ENCODE results near the gene TBXA2R.

The TBXA2R gene

DNA sequence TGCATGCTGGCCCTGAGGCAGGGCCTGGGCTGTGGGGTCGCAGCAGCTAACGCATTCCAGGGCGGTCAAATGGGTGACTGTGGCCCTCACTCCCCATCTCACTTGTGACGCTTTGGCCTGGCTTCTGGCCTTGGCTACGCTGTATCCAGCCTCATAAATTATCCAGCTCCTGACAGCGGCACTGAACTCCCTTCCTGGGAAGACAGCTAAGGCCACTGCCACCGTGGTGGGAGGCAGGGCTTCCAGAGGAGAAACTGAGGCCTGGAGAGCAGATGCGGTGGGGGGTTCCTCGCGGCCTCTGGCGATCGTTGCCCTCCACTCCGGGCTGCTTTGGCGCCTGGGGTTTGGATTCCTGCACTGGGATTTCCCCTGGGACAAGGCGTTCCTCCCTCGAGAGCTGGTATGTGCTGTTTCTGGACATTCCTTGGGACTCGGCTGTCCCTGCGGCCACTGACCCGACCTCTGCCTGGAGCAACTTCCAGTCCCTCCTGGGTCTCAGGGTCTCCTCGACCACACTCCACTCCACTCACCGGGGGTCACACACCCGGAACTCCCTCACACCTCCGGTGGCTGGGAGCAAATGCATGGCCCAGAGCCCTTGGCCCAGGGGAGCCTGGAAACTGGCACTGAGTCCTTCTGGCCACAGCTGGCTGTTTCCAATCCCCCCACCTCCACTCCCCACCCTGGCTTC lies 3.4 kb downstream of the TBXA2R start:
- no peak for TF ChIP-seq CEBPB (IDR thresholded peaks at IDR 0.05)
- no peak for TF ChIP-seq ZBTB7A (IDR thresholded peaks at IDR 0.05; ENCODE audit: low read depth)
- no peak for TF ChIP-seq TAF1 (IDR thresholded peaks at IDR 0.05; ENCODE audit: low read depth)
- no peak for TF ChIP-seq TEAD4 (IDR thresholded peaks at IDR 0.05)
- TF ChIP-seq, protein P1, sequence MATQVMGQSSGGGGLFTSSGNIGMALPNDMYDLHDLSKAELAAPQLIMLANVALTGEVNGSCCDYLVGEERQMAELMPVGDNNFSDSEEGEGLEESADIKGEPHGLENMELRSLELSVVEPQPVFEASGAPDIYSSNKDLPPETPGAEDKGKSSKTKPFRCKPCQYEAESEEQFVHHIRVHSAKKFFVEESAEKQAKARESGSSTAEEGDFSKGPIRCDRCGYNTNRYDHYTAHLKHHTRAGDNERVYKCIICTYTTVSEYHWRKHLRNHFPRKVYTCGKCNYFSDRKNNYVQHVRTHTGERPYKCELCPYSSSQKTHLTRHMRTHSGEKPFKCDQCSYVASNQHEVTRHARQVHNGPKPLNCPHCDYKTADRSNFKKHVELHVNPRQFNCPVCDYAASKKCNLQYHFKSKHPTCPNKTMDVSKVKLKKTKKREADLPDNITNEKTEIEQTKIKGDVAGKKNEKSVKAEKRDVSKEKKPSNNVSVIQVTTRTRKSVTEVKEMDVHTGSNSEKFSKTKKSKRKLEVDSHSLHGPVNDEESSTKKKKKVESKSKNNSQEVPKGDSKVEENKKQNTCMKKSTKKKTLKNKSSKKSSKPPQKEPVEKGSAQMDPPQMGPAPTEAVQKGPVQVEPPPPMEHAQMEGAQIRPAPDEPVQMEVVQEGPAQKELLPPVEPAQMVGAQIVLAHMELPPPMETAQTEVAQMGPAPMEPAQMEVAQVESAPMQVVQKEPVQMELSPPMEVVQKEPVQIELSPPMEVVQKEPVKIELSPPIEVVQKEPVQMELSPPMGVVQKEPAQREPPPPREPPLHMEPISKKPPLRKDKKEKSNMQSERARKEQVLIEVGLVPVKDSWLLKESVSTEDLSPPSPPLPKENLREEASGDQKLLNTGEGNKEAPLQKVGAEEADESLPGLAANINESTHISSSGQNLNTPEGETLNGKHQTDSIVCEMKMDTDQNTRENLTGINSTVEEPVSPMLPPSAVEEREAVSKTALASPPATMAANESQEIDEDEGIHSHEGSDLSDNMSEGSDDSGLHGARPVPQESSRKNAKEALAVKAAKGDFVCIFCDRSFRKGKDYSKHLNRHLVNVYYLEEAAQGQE (IDR thresholded peaks at IDR 0.05; ENCODE audit: low read depth): no peak
- no peak for TF ChIP-seq FOXM1 (IDR thresholded peaks at IDR 0.05; ENCODE audit: borderline replicate concordance, low read depth)

DNA sequence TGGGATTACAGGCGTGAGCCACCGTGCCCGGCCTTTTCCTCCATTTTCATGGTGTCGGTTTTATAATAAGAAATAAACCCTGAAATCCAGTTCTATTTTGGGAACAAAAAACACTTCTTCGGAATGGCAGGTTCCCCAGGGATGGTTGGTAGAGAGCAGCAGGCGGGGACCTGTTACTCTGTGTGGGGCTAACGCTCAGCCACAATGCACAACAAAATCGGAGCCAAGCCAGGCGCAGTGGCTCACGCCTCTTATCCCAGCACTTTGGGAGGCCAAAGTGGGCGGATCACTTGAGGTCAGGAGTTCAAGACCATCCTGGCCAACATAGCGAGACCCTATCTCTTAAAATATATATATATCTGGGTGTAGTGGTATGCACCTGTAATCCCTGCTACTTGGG lies 5.7 kb downstream of the TBXA2R start:
- no peak for TF ChIP-seq TAF1 (IDR thresholded peaks at IDR 0.05; ENCODE audit: low read depth)
- no peak for TF ChIP-seq EP300 (IDR thresholded peaks at IDR 0.05; ENCODE audit: borderline replicate concordance)
- TF ChIP-seq RAD21 (IDR thresholded peaks at IDR 0.05; ENCODE audit: low read depth): no peak
- TF ChIP-seq, protein P2, sequence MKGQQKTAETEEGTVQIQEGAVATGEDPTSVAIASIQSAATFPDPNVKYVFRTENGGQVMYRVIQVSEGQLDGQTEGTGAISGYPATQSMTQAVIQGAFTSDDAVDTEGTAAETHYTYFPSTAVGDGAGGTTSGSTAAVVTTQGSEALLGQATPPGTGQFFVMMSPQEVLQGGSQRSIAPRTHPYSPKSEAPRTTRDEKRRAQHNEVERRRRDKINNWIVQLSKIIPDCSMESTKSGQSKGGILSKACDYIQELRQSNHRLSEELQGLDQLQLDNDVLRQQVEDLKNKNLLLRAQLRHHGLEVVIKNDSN (IDR thresholded peaks at IDR 0.05): no peak
- TF ChIP-seq CEBPB (IDR thresholded peaks at IDR 0.05): no peak
- TF ChIP-seq YY1 (IDR thresholded peaks at IDR 0.05; ENCODE audit: low read depth): no peak
- TF ChIP-seq ZBTB7A (IDR thresholded peaks at IDR 0.05; ENCODE audit: low read depth): no peak
- TF ChIP-seq NFIC (IDR thresholded peaks at IDR 0.05): no peak

DNA sequence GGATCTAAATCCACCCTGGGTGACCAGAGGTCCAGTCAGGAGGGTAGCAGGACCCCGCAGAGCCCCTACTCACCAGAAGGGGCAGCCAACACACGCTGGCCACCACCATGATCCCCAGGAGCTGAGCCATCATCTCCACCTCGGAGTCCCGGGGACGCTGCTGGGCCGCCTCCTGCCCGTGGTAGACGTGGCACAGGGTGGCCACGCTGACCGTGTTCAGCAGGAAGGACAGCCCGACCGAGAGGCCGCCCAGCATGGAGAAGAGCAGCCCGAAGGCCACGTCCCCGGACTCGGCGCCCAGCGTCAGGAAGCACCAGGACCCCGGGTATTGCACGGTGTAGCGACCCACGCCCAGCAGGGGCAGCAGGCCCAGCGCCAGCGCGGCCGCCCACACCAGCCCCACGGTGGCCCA lies 6.9 kb downstream of the TBXA2R start:
- no peak for TF ChIP-seq FOXM1 (IDR thresholded peaks at IDR 0.05; ENCODE audit: borderline replicate concordance, low read depth)
- TF ChIP-seq TEAD4 (IDR thresholded peaks at IDR 0.05): no peak
- no peak for TF ChIP-seq ZBTB7A (IDR thresholded peaks at IDR 0.05; ENCODE audit: low read depth)
- TF ChIP-seq RAD21 (IDR thresholded peaks at IDR 0.05; ENCODE audit: low read depth): no peak
- no peak for TF ChIP-seq TCF12 (IDR thresholded peaks at IDR 0.05; ENCODE audit: low read depth)
- TF ChIP-seq, protein P2 (IDR thresholded peaks at IDR 0.05): no peak
- TF ChIP-seq TAF1 (IDR thresholded peaks at IDR 0.05; ENCODE audit: low read depth): no peak
- TF ChIP-seq, protein P1 (IDR thresholded peaks at IDR 0.05; ENCODE audit: low read depth): no peak
- TF ChIP-seq, protein P3, sequence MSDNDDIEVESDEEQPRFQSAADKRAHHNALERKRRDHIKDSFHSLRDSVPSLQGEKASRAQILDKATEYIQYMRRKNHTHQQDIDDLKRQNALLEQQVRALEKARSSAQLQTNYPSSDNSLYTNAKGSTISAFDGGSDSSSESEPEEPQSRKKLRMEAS (IDR thresholded peaks at IDR 0.05): no peak
- TF ChIP-seq EP300 (IDR thresholded peaks at IDR 0.05; ENCODE audit: borderline replicate concordance): no peak
- no peak for TF ChIP-seq EGR1 (IDR thresholded peaks at IDR 0.05)

DNA sequence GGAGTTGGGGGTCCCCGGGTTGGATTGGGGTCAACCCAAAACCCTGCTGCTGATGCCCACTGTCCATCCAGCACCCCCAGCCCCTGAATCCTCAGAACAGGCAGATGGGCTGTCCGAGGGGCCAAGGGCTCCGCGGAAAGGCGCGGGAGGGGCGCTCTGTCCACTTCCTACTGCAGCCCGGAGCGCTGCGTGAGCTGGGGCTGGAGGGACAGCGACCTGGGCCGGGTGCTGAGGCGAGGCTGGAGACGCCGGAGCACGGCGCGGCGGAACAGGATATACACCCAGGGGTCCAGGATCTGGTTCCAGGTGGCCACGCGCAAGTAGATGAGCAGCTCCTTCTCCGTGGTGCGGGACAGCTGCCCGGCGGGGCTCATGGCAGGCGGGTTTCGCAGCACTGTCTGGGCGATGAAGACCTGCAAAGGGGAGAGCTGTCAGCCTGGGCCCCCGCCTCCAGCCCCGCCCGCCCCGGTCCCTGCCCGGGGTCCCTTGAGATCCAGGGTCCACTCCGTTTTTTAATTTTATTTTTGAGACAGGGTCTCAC lies 11.1 kb downstream of the TBXA2R start:
- TF ChIP-seq ZBTB7A (IDR thresholded peaks at IDR 0.05; ENCODE audit: low read depth) (no peak), YY1 (IDR thresholded peaks at IDR 0.05; ENCODE audit: low read depth) (no peak), EP300 (IDR thresholded peaks at IDR 0.05; ENCODE audit: borderline replicate concordance) (no peak), TAF1 (IDR thresholded peaks at IDR 0.05; ENCODE audit: low read depth) (no peak), CREB1 (IDR thresholded peaks at IDR 0.05; ENCODE audit: low read depth) (no peak), EGR1 (IDR thresholded peaks at IDR 0.05) (no peak), TEAD4 (IDR thresholded peaks at IDR 0.05) (no peak), CEBPB (IDR thresholded peaks at IDR 0.05) (no peak), NFIC (IDR thresholded peaks at IDR 0.05) (no peak), RAD21 (IDR thresholded peaks at IDR 0.05; ENCODE audit: low read depth) (no peak), FOXM1 (IDR thresholded peaks at IDR 0.05; ENCODE audit: borderline replicate concordance, low read depth) (no peak), TCF12 (IDR thresholded peaks at IDR 0.05; ENCODE audit: low read depth) (no peak)
- TF ChIP-seq, protein P1 (IDR thresholded peaks at IDR 0.05; ENCODE audit: low read depth): no peak
- TF ChIP-seq, protein P2 (IDR thresholded peaks at IDR 0.05): no peak

All from Ishikawa (cell line).